Measurements from ENCODE around the gene MARK2. TPM values are rescaled to one million over a fixed set of nuclear protein-coding genes. Genes with fewer than 3 reads are reported as not detected.

MARK2 gene
- total RNA-seq, 1 experiment from 2014 or later = 14.8 TPM

Other genes starting within 250 kb of the MARK2 start
- gene PLAAT3, start 224.7 kb upstream of the MARK2 start, total RNA-seq (2014; rRNA removed; shearing (Covaris generic)) = 45.4 and 60.1 TPM in 2 replicates
- gene ATL3, start 167.7 kb upstream of the MARK2 start, total RNA-seq (2014; rRNA removed; shearing (Covaris generic)) = 111 and 121 TPM in 2 replicates
- gene RTN3, start 157.6 kb upstream of the MARK2 start, total RNA-seq (2014; rRNA removed; shearing (Covaris generic)) = 79.0 and 79.3 TPM in 2 replicates
- gene ZFTA, start 70.3 kb upstream of the MARK2 start, total RNA-seq (2014; rRNA removed; shearing (Covaris generic)) = 6.2 and 8.5 TPM in 2 replicates
- 23.0 and 40.1 TPM in 2 replicates for gene SPINDOC, start 25.7 kb upstream of the MARK2 start, total RNA-seq (2014; rRNA removed; shearing (Covaris generic))
- 0.05 and 0.14 TPM in 2 replicates for gene RCOR2, start 78.1 kb downstream of the MARK2 start, total RNA-seq (2014; rRNA removed; shearing (Covaris generic))
- 12.5 and 19.8 TPM in 2 replicates for gene NAA40, start 99.9 kb downstream of the MARK2 start, total RNA-seq (2014; rRNA removed; shearing (Covaris generic))
- 536 and 679 TPM in 2 replicates for gene COX8A, start 135.5 kb downstream of the MARK2 start, total RNA-seq (2014; rRNA removed; shearing (Covaris generic))
- 31.5 and 41.5 TPM in 2 replicates for gene OTUB1, start 147.3 kb downstream of the MARK2 start, total RNA-seq (2014; rRNA removed; shearing (Covaris generic))
- gene FLRT1, start 196.8 kb downstream of the MARK2 start, total RNA-seq (2014; rRNA removed; shearing (Covaris generic)) = not detected in 2 replicates